OCI-LY3 (cell line): ENCODE measurements around the gene RFC5.

Experiments used
- H2AFZ ChIP-seq: fragments of 200-600, 300-600 bp; shearing (Covaris generic); 2 replicates; pipeline ENCODE4 v1.6.0; 2014; ENCODE audit warnings: antibody characterized with exemption, low read depth, low read length
- H3K27ac ChIP-seq: fragments of 200-600, 300-600 bp; sonication (generic); 2 replicates; pipeline ENCODE4 v1.5.1; 2014; ENCODE audit warnings: mild to moderate bottlenecking, low read length, moderate library complexity, mixed read lengths
- H3K27me3 ChIP-seq: fragments of 200-600, 300-600 bp; sonication (generic); 2 replicates; pipeline ENCODE4 v1.6.1; 2014; ENCODE audit warnings: low read depth, low read length, mixed read lengths
- H3K36me3 ChIP-seq: fragments of 200-600, 300-600 bp; sonication (generic); replicated peaks from 2 replicates; pipeline ENCODE3; 2014; ENCODE audit warnings: low read depth, low read length, mixed read lengths
- H3K4me1 ChIP-seq: fragments of 300-600, 200-600 bp; sonication (generic); 2 replicates; pipeline ENCODE4 v1.6.1; 2014; ENCODE audit warnings: low read length, mixed read lengths
- H3K4me2 ChIP-seq: fragments of 200-600, 300-600 bp; sonication (generic); 2 replicates; pipeline ENCODE4 v1.6.1; 2014; ENCODE audit warnings: low read length, mixed read lengths
- H3K4me3 ChIP-seq: fragments of 300-600, 200-600 bp; sonication (generic); 2 replicates; pipeline ENCODE4 v1.5.1; 2014; ENCODE audit warnings: antibody characterized with exemption, mild to moderate bottlenecking, low read length, moderate library complexity
- H3K79me2 ChIP-seq: fragments of 300-600, 200-600 bp; shearing (Covaris generic); 2 replicates; pipeline ENCODE4 v1.6.1; 2014; ENCODE audit warnings: mild to moderate bottlenecking, low read length, mixed read lengths
- H3K9ac ChIP-seq: fragments of 300-600, 200-600 bp; shearing (Covaris generic); 2 replicates; pipeline ENCODE4 v1.6.0; 2014; ENCODE audit warnings: mild to moderate bottlenecking, low read length, moderate library complexity
- H3K9me3 ChIP-seq: fragments of 200-600, 300-600 bp; shearing (Covaris generic); 2 replicates; pipeline ENCODE4 v1.6.1; 2014; ENCODE audit warnings: low read length, mixed read lengths; ENCODE audit not compliant: insufficient read depth
- H4K20me1 ChIP-seq: fragments of 200-600, 300-600 bp; sonication (generic); 2 replicates; pipeline ENCODE4 v1.6.1; 2016; ENCODE audit warnings: low read length, mixed read lengths; ENCODE audit not compliant: insufficient read depth
- EZH2phosphoT487 ChIP-seq: fragments of 200-600 bp; shearing (Covaris generic); IDR thresholded peaks from 2 replicates; pipeline ENCODE4 v1.6.1; 2018; ENCODE audit warnings: antibody characterized with exemption, mixed run types, low read depth
- TF ChIP-seq, protein P1 (sequence below): fragments of 200-600, 300-600 bp; sonication (generic); IDR thresholded peaks from 2 replicates; pipeline ENCODE4 v1.5.1; 2014; ENCODE audit warnings: antibody characterized with exemption, low read length, low read depth

Gene RFC5

DNA sequence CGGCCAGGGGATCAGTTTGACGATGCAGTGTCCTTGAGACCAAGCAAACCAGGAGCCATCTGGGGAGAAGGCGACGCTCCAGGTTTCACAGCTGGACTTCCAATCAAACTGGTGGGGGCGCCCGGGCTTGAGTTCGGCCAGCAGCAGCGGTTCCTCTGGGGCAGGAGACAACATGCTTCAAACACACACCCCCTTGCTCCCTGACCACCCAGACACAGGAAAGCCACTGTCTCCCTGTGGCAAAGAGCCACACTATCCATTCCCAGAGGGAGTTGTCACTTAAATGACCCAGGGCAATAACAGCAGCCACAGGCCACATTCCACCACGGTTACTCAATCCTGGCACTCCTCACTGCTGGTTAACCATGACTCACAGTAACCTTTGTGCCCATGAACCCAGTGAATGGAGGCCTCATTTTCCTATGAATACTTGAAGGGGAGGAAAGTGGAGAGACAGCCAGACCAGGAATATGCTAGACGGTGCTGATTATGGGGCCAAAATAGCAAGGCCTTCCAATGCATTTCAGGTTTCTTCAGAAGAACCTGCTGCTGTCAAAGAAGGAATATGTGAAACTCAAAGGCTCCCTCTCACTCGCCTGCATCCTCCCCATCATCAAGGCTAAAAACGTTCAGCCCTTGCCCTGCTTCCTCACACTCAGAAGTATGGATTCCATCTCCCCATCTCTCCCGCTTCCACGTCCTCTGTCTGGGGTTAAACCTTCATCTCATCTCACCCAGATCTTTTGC is 36.0 kb downstream of the RFC5 start:
- Histone ChIP-seq H3K9ac (no peak overlapping the region), H3K27me3 (no peaks in the 10 kb centered on the region), H3K36me3 (peaks cover 6% of the 10 kb centered on the region), H3K4me3 (no peak overlapping the region), H2AFZ (no peak overlapping the region), H3K27ac (no peak overlapping the region), H4K20me1 (no peaks in the 10 kb centered on the region), H3K79me2 (no peaks in the 10 kb centered on the region), H3K9me3 (no peaks in the 10 kb centered on the region), H3K4me2 (no peak overlapping the region), H3K4me1 (peaks cover 2% of the 10 kb centered on the region; the same call in 1 of the 2 replicates)
- TF ChIP-seq, protein P1, sequence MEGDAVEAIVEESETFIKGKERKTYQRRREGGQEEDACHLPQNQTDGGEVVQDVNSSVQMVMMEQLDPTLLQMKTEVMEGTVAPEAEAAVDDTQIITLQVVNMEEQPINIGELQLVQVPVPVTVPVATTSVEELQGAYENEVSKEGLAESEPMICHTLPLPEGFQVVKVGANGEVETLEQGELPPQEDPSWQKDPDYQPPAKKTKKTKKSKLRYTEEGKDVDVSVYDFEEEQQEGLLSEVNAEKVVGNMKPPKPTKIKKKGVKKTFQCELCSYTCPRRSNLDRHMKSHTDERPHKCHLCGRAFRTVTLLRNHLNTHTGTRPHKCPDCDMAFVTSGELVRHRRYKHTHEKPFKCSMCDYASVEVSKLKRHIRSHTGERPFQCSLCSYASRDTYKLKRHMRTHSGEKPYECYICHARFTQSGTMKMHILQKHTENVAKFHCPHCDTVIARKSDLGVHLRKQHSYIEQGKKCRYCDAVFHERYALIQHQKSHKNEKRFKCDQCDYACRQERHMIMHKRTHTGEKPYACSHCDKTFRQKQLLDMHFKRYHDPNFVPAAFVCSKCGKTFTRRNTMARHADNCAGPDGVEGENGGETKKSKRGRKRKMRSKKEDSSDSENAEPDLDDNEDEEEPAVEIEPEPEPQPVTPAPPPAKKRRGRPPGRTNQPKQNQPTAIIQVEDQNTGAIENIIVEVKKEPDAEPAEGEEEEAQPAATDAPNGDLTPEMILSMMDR, result no peak
- no peak for TF ChIP-seq EZH2phosphoT487

DNA sequence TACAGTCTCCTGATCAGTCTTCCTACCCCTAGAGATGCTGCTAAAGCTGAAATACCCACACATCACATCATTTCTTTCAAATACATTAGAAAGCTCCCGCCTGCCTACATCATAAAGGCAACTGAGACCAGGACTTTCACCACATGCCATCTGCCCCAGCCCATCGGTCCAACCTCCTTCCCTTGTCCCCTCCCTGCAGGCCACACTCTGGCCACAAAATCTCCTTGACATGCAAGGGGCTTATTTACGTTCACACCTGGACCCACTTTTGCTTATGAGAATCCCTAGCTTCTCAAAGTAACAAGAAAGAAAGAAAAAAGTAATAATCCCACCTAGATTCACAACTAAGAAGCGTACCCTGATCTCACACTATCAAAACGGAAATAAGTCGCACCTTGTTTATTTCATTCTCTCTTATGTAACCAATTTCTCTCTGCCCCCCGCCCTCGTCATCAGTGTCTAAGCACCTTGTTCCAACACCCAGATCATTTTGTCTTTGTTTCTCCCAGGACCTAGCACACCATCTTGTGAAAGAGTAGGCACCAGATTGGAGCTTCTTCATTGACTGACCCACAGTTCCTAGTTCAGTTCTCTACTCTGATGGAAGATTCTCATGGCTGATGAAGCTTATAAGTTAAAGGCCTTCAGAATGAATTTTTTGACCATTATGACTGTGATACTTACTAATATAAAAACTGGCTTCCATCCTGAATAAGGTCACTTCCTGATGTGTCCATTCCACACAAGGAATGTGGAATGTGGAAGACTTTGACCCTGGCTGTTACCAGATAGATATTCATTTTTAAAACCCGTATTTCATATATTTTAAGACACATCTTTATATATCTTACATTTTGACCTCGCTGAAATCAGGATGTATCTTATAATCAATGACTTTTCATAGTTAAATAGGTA is 36.8 kb downstream of the RFC5 start:
- H2AFZ ChIP-seq, result no peak overlapping the region
- no peaks in the 10 kb centered on the region for H3K79me2 ChIP-seq
- H4K20me1 ChIP-seq, result no peaks in the 10 kb centered on the region
- H3K9ac ChIP-seq, result no peak overlapping the region
- peaks cover 6% of the 10 kb centered on the region for H3K36me3 ChIP-seq
- peaks cover 2% of the 10 kb centered on the region; the same call in 1 of the 2 replicates for H3K4me1 ChIP-seq
- no peak overlapping the region for H3K27ac ChIP-seq
- H3K9me3 ChIP-seq, result no peaks in the 10 kb centered on the region
- H3K4me2 ChIP-seq, result no peak overlapping the region
- no peak for TF ChIP-seq EZH2phosphoT487
- TF ChIP-seq, protein P1, result no peak
- no peaks in the 10 kb centered on the region for H3K27me3 ChIP-seq
- no peak overlapping the region for H3K4me3 ChIP-seq

- H3K27ac ChIP-seq, result no peak overlapping the region
These were observed 38.6 kb downstream of the RFC5 start for GRCh38 chr12:118055144-118055557.

More at GRCh38 chr12:118055144-118055557, 38.6 kb downstream of the RFC5 start:
- Histone ChIP-seq H3K4me2 (no peak overlapping the region), H3K27me3 (no peaks in the 10 kb centered on the region), H3K4me3 (no peak overlapping the region), H3K79me2 (peaks cover 9% of the 10 kb centered on the region), H3K9ac (no peak overlapping the region), H3K4me1 (peaks cover 10% of the 10 kb centered on the region), H3K9me3 (no peaks in the 10 kb centered on the region), H4K20me1 (no peaks in the 10 kb centered on the region), H3K36me3 (peaks cover 6% of the 10 kb centered on the region), H2AFZ (no peak overlapping the region)
- no peak for TF ChIP-seq EZH2phosphoT487
- TF ChIP-seq, protein P1, result peak; percentile 74
